Measurements from ENCODE around the gene TRAK2.

TRAK2 gene

DNA sequence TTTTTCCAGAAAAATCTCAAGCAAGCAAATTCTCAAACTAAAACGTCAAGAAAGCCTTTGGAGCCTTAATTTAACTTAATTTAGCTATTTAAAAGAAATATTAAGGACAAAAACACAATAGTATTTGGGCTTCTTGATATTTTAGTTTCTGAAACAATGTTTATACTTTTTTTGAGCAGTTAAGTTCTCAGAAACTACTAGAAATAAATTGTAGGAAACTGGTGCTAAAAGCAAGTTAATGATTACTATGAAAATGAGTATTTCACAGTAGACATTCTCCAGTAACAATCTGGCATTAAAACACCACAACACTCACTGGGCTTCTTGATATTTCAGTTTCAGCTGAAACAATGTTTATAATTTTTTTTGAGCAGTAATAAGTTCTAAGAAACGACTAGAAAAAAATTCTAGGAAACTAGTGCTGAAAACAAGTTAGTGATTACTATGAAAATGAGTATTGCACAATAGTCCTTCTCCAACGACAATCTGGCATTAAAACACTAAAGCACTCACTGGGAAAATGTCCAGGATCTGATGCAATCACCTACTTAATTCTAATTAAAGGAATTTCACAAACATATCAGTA, 45.1 kb downstream of the TRAK2 start:
- TF ChIP-seq CTCF (IDR thresholded peaks at IDR 0.05; ENCODE audit: low read depth, low read length), result no peak
- DNase-seq, result no peak
- Histone ChIP-seq H3K9me3 (no peaks in the 10 kb centered on the region), H3K4me3 (ENCODE audit: low read depth, low read length) (peak overlapping the region; percentile 26), H3K27me3 (no peaks in the 10 kb centered on the region), H3K36me3 (no peaks in the 10 kb centered on the region), H3K4me1 (peaks cover 40% of the 10 kb centered on the region)

DNA sequence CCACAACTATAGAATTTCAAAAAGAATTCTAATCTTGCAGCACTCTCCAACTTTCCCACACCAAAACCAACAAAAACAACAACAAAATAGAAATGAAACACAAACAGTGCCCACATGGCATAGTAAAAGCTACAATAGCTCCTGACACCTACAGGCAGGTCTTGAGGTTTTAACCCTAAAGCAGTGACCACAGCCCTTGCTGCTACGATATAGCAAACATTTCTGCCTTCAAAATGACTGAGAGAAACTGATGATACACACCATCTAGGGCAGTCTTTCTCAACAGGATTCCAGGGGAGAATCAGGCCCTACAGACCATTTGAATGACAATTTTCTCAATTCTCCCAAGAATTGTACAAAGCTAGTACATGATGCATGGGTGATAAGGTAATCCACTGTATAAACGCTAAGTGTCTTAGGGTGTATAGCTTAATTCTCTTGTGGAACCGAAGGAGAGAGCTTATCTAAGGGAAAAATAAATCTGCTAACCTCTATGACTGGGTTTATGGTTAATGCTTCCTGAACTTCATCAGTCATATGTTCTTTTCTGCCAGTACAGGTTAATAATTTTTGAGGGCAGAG, 46.5 kb downstream of the TRAK2 start:
- peaks cover 40% of the 10 kb centered on the region for H3K4me1 ChIP-seq
- no peak for DNase-seq
- no peaks in the 10 kb centered on the region for H3K27me3 ChIP-seq
- H3K36me3 ChIP-seq, result no peaks in the 10 kb centered on the region
- no peaks in the 10 kb centered on the region for H3K9me3 ChIP-seq
- H3K4me3 ChIP-seq (ENCODE audit: low read depth, low read length), result no peak overlapping the region
- no peak for TF ChIP-seq CTCF (IDR thresholded peaks at IDR 0.05; ENCODE audit: low read depth, low read length)

GRCh38 chr2:201403880-201404279, 47.4 kb downstream of the TRAK2 start:
- Histone ChIP-seq H3K9me3 (no peaks in the 10 kb centered on the region), H3K27me3 (no peaks in the 10 kb centered on the region), H3K4me3 (ENCODE audit: low read depth, low read length) (no peak overlapping the region), H3K36me3 (no peaks in the 10 kb centered on the region), H3K4me1 (peaks cover 40% of the 10 kb centered on the region)
- TF ChIP-seq CTCF (IDR thresholded peaks at IDR 0.05; ENCODE audit: low read depth, low read length), result no peak
- no peak for DNase-seq

DNA sequence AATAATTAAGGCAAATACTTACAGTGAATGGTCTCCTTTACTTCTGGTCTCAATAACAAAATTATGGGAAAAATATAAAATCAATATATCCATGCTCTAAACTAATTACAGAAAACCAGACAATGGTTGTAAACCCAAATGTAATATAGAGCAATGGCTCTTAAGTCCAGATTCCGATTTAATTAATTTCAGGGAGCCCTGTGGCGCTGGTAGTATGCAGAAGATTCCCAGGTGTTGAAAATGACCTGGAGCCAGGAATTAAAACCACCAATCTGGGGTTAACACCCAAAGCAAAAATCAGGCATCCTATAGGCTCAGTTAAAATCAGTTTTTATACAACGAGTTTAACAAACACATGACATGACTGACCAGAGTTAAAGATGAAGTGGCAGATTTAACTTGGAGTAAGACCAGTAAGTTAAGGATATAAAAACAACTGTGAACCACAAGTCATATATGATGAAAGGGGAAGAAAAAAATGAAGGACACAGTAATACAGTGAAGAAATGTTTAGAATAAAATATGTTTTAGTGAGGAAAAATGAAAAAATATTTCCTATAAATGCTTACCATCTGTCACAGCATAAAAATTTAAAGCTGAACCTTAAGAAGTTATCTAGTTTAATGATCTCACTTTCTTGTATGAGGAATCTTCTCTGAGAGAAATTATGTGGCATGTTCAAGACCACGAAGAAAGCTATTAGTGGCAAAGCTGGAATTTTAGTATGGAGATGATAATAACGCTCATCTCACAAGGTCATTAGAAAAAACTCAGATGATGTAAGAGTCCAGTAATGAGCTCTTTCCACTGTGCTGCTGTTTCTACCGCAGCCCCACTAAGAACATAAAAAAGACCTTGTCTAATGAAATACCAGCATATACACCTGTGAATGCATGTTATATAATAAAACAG, 48.4 kb downstream of the TRAK2 start:
- peaks cover 4% of the 10 kb centered on the region for H3K36me3 ChIP-seq
- no peaks in the 10 kb centered on the region for H3K9me3 ChIP-seq
- no peak for DNase-seq
- H3K27me3 ChIP-seq, result no peaks in the 10 kb centered on the region
- no peak for TF ChIP-seq CTCF (IDR thresholded peaks at IDR 0.05; ENCODE audit: low read depth, low read length)
- H3K4me1 ChIP-seq, result peaks cover 40% of the 10 kb centered on the region
- peak overlapping the region; percentile 12; the same call in 1 of the 2 replicates for H3K4me3 ChIP-seq (ENCODE audit: low read depth, low read length)

DNA sequence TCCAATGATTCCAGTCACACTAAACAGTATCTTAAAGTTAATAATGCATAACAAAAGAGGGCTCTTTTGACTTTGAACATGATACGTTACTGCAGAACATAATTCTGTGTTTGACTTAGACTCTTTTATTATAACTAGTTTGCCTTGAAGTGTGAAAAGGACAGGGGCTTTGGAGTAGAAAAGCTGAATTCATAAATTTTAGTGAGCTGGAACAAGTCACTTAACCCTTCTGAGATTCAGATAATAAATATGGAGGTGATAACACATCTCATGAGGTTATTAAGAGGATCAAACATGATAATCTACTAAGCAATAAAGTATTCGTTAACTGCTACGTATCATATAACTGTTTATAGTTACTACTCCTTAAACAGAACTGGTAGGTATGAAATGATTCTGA, 49.4 kb downstream of the TRAK2 start:
- Histone ChIP-seq H3K27me3 (no peaks in the 10 kb centered on the region), H3K4me3 (ENCODE audit: low read depth, low read length) (no peak overlapping the region), H3K36me3 (peaks cover 13% of the 10 kb centered on the region), H3K4me1 (peaks cover 35% of the 10 kb centered on the region), H3K9me3 (no peaks in the 10 kb centered on the region)
- no peak for DNase-seq
- no peak for TF ChIP-seq CTCF (IDR thresholded peaks at IDR 0.05; ENCODE audit: low read depth, low read length)

All from BE2C (cell line).